Hindlimb muscle (tissue), 1 donor: ENCODE results near the gene OR51I1. TPM values are rescaled to one million over a fixed set of nuclear protein-coding genes. Genes with fewer than 3 reads are reported as not detected.

Experiments
- polyA plus RNA-seq: library from polyadenylated mRNA; unstranded; fragments of 120-200 nt; gene quantifications from one replicate; pipeline ENCODE4 v1.2.1, GENCODE V29; 2013; ENCODE audit not compliant: insufficient read length

The OR51I1 gene
- polyA plus RNA-seq, 1 donor: not detected

Other genes starting within 250 kb of the OR51I1 start
- gene OR51V1, start 240.8 kb downstream of the OR51I1 start, polyA plus RNA-seq: not detected
- gene HBB, start 214.4 kb downstream of the OR51I1 start, polyA plus RNA-seq: 122 TPM
- gene HBD, start 207.0 kb downstream of the OR51I1 start, polyA plus RNA-seq: not detected
- 7.3 TPM for gene HBG1, start 191.7 kb downstream of the OR51I1 start, polyA plus RNA-seq
- gene HBG2, start 186.7 kb downstream of the OR51I1 start, polyA plus RNA-seq: 1,834 TPM
- gene HBE1, start 171.6 kb downstream of the OR51I1 start, polyA plus RNA-seq: 4.3 TPM
- not detected for gene OR51B4, start 139.6 kb downstream of the OR51I1 start, polyA plus RNA-seq
- not detected for gene OR51B2, start 117.2 kb downstream of the OR51I1 start, polyA plus RNA-seq
- not detected for gene OR51B5, start 98.0 kb downstream of the OR51I1 start, polyA plus RNA-seq
- gene OR51B6, start 90.0 kb downstream of the OR51I1 start, polyA plus RNA-seq: not detected
- not detected for gene OR51M1, start 57.7 kb downstream of the OR51I1 start, polyA plus RNA-seq
- gene OR51Q1, start 19.4 kb downstream of the OR51I1 start, polyA plus RNA-seq: not detected
- not detected for gene OR51I2, start 7.8 kb upstream of the OR51I1 start, polyA plus RNA-seq
- not detected for gene OR52D1, start 47.2 kb upstream of the OR51I1 start, polyA plus RNA-seq
- not detected for gene UBQLN3, start 68.4 kb upstream of the OR51I1 start, polyA plus RNA-seq
- 0.22 TPM for gene UBQLNL, start 75.2 kb upstream of the OR51I1 start, polyA plus RNA-seq
- not detected for gene OR52H1, start 107.0 kb upstream of the OR51I1 start, polyA plus RNA-seq
- not detected for gene OR52B6, start 139.4 kb upstream of the OR51I1 start, polyA plus RNA-seq
- 1.1 TPM for gene TRIM6, start 155.1 kb upstream of the OR51I1 start, polyA plus RNA-seq
- 4.1 TPM for gene TRIM34, start 183.5 kb upstream of the OR51I1 start, polyA plus RNA-seq
- 13.9 TPM for gene TRIM5, start 243.6 kb upstream of the OR51I1 start, polyA plus RNA-seq
- 12.1 TPM for gene TRIM22, start 248.3 kb upstream of the OR51I1 start, polyA plus RNA-seq